Mammary epithelial cell (primary cell): ENCODE data around the gene MGAT5.

ENCODE experiments used
- EZH2 ChIP-seq: IDR thresholded peaks from 2 replicates; pipeline ENCODE4 v1.6.1; 2012; ENCODE audit warnings: low read length, inconsistent platforms, borderline replicate concordance
- TF ChIP-seq, protein P1 (sequence below), 2 donors: IDR thresholded peaks in 1 of 2; conservative IDR thresholded peaks in 1 of 2; 2 replicates each; pipeline ENCODE4 v1.5.1; 2011 to 2012; ENCODE audit warnings: inconsistent platforms in 2 of 2, low read length in 2 of 2, mild to moderate bottlenecking in 2 of 2, control low read depth in 1 of 2, low read depth in 1 of 2; ENCODE audit not compliant: insufficient read depth in 1 of 2; ENCODE audit errors: extremely low read depth in 1 of 2

DNA sequence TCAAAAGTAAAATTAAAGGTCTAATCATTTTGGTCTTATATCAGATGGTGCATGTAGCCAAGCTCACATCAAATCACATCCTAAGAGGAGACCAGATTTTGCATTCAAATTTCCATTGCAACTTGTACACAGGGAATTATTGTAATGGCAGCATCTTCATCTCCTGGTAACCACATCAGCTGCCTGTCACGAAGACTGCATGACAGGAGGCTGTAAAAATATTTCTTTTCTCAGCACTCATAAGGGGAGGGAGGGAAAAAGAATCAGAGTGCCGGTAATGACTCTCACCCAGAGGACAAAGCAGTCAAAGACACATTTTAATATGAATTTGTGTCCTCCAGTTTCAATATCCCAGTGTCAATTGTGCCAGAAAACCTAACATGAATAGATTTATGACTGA is 248.2 kb downstream of the MGAT5 start:
- TF ChIP-seq, protein P1, sequence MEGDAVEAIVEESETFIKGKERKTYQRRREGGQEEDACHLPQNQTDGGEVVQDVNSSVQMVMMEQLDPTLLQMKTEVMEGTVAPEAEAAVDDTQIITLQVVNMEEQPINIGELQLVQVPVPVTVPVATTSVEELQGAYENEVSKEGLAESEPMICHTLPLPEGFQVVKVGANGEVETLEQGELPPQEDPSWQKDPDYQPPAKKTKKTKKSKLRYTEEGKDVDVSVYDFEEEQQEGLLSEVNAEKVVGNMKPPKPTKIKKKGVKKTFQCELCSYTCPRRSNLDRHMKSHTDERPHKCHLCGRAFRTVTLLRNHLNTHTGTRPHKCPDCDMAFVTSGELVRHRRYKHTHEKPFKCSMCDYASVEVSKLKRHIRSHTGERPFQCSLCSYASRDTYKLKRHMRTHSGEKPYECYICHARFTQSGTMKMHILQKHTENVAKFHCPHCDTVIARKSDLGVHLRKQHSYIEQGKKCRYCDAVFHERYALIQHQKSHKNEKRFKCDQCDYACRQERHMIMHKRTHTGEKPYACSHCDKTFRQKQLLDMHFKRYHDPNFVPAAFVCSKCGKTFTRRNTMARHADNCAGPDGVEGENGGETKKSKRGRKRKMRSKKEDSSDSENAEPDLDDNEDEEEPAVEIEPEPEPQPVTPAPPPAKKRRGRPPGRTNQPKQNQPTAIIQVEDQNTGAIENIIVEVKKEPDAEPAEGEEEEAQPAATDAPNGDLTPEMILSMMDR (conservative IDR thresholded peaks at IDR 0.05 in 1 of 2, IDR thresholded peaks at IDR 0.05 in 1 of 2; ENCODE audit: extremely low read depth in 1 of 2, insufficient read depth in 1 of 2, low read depth in 1 of 2, low read length in 2 of 2): no peak
- no peak for TF ChIP-seq EZH2
